ENCODE measurements around the gene BRD9. TPM values are rescaled to one million over a fixed set of nuclear protein-coding genes. Genes with fewer than 3 reads are reported as not detected.

Gene BRD9
- total and polyA plus RNA-seq, 2 of the 13 experiments (the other 11 are each of a cell fraction or from before 2014, with no cell fraction given) = 5.2 to 22.9 TPM

GRCh38 chr5:816176-816575 lies 76.4 kb downstream of the BRD9 start:
- Histone ChIP-seq H3K4me3 (replicated peaks in 1 of 3; ENCODE audit: insufficient read depth in 1 of 3, low read depth in 2 of 3, low read length in 3 of 3) (no peak overlapping the region), H3K27me3 (ENCODE audit: control insufficient read depth in 1 of 2, insufficient read depth in 2 of 2, low read length in 2 of 2) (no peaks in the 10 kb centered on the region), H3K79me2 (ENCODE audit: insufficient read depth, low read length) (no peaks in the 10 kb centered on the region), H3K9me3 (ENCODE audit: low read length) (no peaks in the 10 kb centered on the region), H3K9ac (ENCODE audit: insufficient read depth, low read depth, low read length) (no peak overlapping the region), H2AFZ (ENCODE audit: low read length) (no peak overlapping the region), H4K20me1 (ENCODE audit: insufficient read depth, low read length) (no peaks in the 10 kb centered on the region), H3K27ac (ENCODE audit: extremely low read length, insufficient read depth, low read length) (no peak overlapping the region), H3K4me2 (ENCODE audit: low read depth, low read length) (no peak overlapping the region), H3K36me3 (replicated peaks in 1 of 2; ENCODE audit: control insufficient read depth in 1 of 2, insufficient read depth in 2 of 2, low read length in 2 of 2) (no peaks in the 10 kb centered on the region), H3K4me1 (ENCODE audit: insufficient read depth, low read length) (no peaks in the 10 kb centered on the region)
- DNase-seq (ENCODE audit: low spot score) (no peak), FAIRE-seq (no peak), ATAC-seq (no peak)
- WGBS (ENCODE audit: low lambda C conversion rate) = 76% methylated on average over 15 of the region's 15 CpGs
- intact Hi-C loops (cut with micrococcal nuclease; ENCODE audit: unreplicated experiment) (no loop called here), in situ Hi-C loops (cut with HindIII; ENCODE audit: extremely low pct_ligation_motif_present, low pct_unique_long_range_greater_than_20kb) (no loop called here)
- TF ChIP-seq CBX1 (IDR thresholded peaks at IDR 0.05; ENCODE audit: low read depth) (no peak), ZNF513 (CRISPR knock-in tag; conservative IDR thresholded peaks at IDR 0.05) (no peak), JDP2 (CRISPR knock-in tag; IDR thresholded peaks at IDR 0.05; ENCODE audit: borderline replicate concordance) (no peak), TAF15 (IDR thresholded peaks at IDR 0.05; ENCODE audit: low read depth, low read length, poor library complexity, severe bottlenecking) (no peak), ZNF776 (CRISPR knock-in tag; IDR thresholded peaks at IDR 0.05) (no peak), DMTF1 (CRISPR knock-in tag; IDR thresholded peaks at IDR 0.05) (no peak), ZNF749 (CRISPR knock-in tag; IDR thresholded peaks at IDR 0.05; ENCODE audit: borderline replicate concordance) (no peak), ZFAT (CRISPR knock-in tag; conservative IDR thresholded peaks at IDR 0.05) (no peak), AGO1 (IDR thresholded peaks at IDR 0.05; ENCODE audit: low read depth, low read length, poor library complexity, severe bottlenecking) (no peak), YY1 (IDR thresholded peaks at IDR 0.05; ENCODE audit: insufficient read depth, insufficient replicate concordance, low read depth, low read length) (no peak)
- no TSS peak for BruUV-seq (replicated peaks)
- POLR2A ChIA-PET = no interaction called here
- CTCF ChIA-PET (ENCODE audit: low intra/inter-chr PET ratio, low total read pairs) = no interaction called here

Measured in HepG2 (cell line).